Measurements from ENCODE around the gene DUSP7. TPM values are rescaled to one million over a fixed set of nuclear protein-coding genes. Genes with fewer than 3 reads are reported as not detected.

Gene DUSP7
- total RNA-seq, 1 donor from 2014 or later, result 59.9 TPM

- peaks cover 0 to 44% of the 10 kb centered on the region in 2 donors for H3K36me3 ChIP-seq
- no peak overlapping the region for H3K4me3 ChIP-seq
- DNase-seq (ENCODE audit: extremely low spot score in 2 of 2), result no peak
- no peaks in the 10 kb centered on the region for H3K9me3 ChIP-seq
- H3K4me1 ChIP-seq, result peaks cover 83% of the 10 kb centered on the region
- H3K27me3 ChIP-seq, result no peaks in the 10 kb centered on the region
- intact Hi-C loops (cut with DNase I), result loop anchor here (5.0 to 10.0 kb wide), 3 partner anchors 34 to 73 kb away; no protein-coding TSS in a partner anchor
- H3K27ac ChIP-seq, result peak overlapping the region; percentile 98
- TF ChIP-seq POLR2AphosphoS5 (IDR thresholded peaks at IDR 0.05; ENCODE audit: insufficient read depth in 1 of 2, low read depth in 1 of 2) (no peak), POLR2A (IDR thresholded peaks at IDR 0.05) (no peak)
- TF ChIP-seq, protein P1, sequence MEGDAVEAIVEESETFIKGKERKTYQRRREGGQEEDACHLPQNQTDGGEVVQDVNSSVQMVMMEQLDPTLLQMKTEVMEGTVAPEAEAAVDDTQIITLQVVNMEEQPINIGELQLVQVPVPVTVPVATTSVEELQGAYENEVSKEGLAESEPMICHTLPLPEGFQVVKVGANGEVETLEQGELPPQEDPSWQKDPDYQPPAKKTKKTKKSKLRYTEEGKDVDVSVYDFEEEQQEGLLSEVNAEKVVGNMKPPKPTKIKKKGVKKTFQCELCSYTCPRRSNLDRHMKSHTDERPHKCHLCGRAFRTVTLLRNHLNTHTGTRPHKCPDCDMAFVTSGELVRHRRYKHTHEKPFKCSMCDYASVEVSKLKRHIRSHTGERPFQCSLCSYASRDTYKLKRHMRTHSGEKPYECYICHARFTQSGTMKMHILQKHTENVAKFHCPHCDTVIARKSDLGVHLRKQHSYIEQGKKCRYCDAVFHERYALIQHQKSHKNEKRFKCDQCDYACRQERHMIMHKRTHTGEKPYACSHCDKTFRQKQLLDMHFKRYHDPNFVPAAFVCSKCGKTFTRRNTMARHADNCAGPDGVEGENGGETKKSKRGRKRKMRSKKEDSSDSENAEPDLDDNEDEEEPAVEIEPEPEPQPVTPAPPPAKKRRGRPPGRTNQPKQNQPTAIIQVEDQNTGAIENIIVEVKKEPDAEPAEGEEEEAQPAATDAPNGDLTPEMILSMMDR (IDR thresholded peaks at IDR 0.05), result no peak
Measured at GRCh38 chr3:52051444-52051843, 4.9 kb downstream of the DUSP7 start.

DNA sequence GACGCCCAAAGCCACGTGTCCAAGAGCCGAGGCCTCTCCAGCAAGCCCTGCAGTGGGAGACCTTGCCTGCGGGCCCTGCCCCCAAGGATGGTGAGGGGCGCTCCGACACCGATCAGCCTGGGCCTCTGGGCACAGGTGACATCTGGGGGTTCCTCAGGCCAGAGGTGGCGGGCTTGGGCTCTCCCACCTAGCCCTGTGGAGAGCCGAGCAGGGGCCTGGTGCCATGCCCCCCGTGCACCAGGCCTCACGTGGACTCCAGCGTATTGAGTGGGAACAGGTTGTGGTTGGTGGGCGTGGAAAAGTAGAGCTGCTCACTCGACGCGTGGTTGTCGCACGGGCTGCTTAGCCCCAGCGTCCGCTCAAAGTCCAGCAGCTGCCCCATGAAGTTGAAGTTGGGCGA is 5.8 kb downstream of the DUSP7 start:
- intact Hi-C loops (cut with DNase I), result loop anchor here (5.0 to 10.0 kb wide), 3 partner anchors 33 to 74 kb away; no protein-coding TSS in a partner anchor
- H3K36me3 ChIP-seq, result peaks cover 0 to 44% of the 10 kb centered on the region in 2 donors
- DNase-seq (ENCODE audit: extremely low spot score in 2 of 2), result no peak
- H3K4me1 ChIP-seq, result peaks cover 89% of the 10 kb centered on the region
- no peak for TF ChIP-seq POLR2A (IDR thresholded peaks at IDR 0.05)
- H3K4me3 ChIP-seq, result no peak overlapping the region
- H3K9me3 ChIP-seq, result no peaks in the 10 kb centered on the region
- peak overlapping the region; percentile 98 for H3K27ac ChIP-seq
- no peaks in the 10 kb centered on the region for H3K27me3 ChIP-seq

DNA sequence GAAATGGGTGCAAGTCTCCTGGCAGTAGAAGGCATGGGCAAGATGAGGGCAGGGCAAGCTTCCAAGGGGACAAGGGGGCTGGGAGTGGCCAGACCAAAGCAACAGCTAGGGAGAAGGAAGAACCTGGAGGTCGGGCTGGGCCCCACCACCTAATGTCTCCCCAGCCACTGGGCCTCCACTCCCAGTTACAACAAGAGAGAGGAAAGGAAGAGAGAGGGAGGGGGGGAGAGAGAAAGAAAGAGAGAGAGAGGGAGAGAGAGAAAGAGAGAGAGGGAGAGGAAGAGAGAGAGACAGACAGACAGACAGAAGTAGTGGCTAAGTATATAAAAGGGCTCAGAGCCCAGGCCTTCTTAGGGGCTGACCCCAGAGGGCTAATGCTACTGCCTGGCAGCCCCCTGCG is 6.9 kb downstream of the DUSP7 start:
- no peak for TF ChIP-seq POLR2AphosphoS5 (IDR thresholded peaks at IDR 0.05; ENCODE audit: insufficient read depth in 1 of 2, low read depth in 1 of 2)
- TF ChIP-seq POLR2A (IDR thresholded peaks at IDR 0.05), result no peak
- TF ChIP-seq, protein P1 (IDR thresholded peaks at IDR 0.05), result no peak
- DNase-seq (ENCODE audit: extremely low spot score in 2 of 2), result no peak
- Histone ChIP-seq H3K27ac (peak overlapping the region; percentile 95), H3K36me3 (peaks cover 0 to 44% of the 10 kb centered on the region in 2 donors), H3K4me3 (no peak overlapping the region), H3K4me1 (peaks cover 95% of the 10 kb centered on the region), H3K27me3 (no peaks in the 10 kb centered on the region), H3K9me3 (no peaks in the 10 kb centered on the region)
- intact Hi-C loops (cut with DNase I), result no loop called here

DNA sequence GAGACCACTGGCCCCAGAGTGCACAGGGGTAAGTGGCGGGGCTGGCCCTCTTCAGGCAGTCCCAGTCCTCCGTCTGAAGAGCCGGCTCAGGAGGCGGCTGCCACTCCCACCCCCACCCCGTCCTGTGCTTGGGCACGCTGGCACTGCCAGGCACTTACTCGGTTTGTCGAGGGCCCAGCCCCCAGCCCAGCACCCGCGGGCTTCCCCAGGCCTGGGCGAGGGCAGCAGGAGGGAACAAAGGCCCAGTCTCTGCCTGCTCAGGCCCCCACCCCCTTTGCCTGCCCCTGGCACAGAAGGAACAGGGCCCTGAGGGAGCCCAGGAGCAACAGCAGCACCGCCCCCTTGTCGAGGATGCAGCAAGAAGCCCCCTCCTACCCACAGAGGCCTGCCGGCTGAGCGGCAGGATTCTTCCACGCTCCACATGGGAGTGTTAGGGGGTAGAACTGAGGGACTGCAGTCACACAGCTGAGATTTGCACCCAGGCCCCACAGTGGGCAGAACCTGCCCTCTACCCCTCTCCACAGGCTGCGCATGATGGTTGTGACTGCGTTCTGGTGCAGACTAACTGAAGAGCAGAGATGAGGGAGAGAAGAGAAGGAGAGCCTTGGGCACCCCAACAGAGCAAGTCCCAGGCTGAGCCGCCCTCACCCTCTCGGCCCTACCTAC is 8.9 kb downstream of the DUSP7 start:
- Histone ChIP-seq H3K9me3 (no peaks in the 10 kb centered on the region), H3K4me1 (peaks cover 86% of the 10 kb centered on the region), H3K36me3 (peaks cover 0 to 40% of the 10 kb centered on the region in 2 donors), H3K27me3 (no peaks in the 10 kb centered on the region), H3K27ac (peak overlapping the region; percentile 95), H3K4me3 (no peak overlapping the region)
- TF ChIP-seq, protein P1 (IDR thresholded peaks at IDR 0.05), result no peak
- no peak for TF ChIP-seq POLR2AphosphoS5 (IDR thresholded peaks at IDR 0.05; ENCODE audit: insufficient read depth in 1 of 2, low read depth in 1 of 2)
- TF ChIP-seq POLR2A (IDR thresholded peaks at IDR 0.05), result no peak
- no peak for DNase-seq (ENCODE audit: extremely low spot score in 2 of 2)
- intact Hi-C loops (cut with DNase I), result no loop called here

DNA sequence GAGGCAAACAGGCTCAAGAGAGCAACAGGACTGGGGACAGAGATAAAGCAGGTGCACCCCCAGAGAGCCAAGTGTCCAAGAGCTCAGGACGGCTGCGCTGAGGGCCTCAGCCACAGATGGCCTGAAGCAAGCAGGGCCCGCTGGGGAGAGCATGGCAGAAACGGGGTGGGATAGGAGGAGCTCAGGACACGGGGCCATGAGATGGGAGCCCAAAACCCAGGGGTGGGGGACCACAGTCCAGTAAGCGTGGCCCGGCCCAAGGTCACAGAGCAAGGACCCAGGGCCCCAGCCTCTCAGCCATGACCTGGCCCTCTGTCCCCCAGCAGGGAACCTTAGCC is 9.5 kb downstream of the DUSP7 start:
- no peak for TF ChIP-seq POLR2A (IDR thresholded peaks at IDR 0.05)
- peak in 1 of 2 donors; percentile 8 for TF ChIP-seq POLR2AphosphoS5 (IDR thresholded peaks at IDR 0.05; ENCODE audit: insufficient read depth in 1 of 2, low read depth in 1 of 2)
- Histone ChIP-seq H3K27me3 (no peaks in the 10 kb centered on the region), H3K36me3 (peaks cover 0 to 35% of the 10 kb centered on the region in 2 donors), H3K4me3 (no peak overlapping the region), H3K27ac (peak overlapping the region; percentile 95), H3K9me3 (no peaks in the 10 kb centered on the region), H3K4me1 (peaks cover 81% of the 10 kb centered on the region)
- no peak for DNase-seq (ENCODE audit: extremely low spot score in 2 of 2)
- intact Hi-C loops (cut with DNase I), result no loop called here

DNA sequence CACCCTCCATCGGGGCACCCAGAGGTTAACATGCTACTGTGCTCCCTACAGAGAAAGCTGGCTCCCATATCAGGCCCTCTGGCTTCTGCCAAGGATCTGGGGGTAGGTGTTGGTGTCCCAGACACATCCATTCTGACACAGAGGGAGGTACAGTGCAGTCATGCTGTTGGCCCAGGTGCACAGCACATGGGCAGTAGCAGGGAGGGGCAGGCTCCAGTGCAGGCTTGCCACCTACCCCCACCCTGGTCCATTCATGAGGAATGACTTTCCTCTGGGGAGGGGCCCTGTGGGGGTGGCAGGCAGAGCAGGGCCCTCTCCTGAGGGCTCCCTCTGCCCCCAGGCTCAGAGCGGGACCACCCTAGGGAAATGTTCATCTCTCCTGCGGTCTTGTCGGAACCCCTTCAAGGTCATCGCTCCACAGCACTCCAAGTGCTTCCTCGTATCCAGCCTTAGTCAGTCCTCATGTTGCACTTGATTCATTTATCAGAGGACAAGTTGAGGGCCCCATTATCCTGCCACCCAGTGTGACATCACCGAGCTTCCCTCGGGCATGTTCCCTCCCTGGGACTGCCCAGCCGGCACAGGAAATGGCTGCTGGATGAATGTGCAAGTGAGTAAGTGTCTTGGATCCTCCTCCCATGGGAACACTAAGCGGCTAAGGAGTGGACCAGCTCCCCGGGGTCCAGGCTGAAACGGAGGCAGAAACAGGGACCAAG is 10.0 kb downstream of the DUSP7 start:
- TF ChIP-seq, protein P1 (IDR thresholded peaks at IDR 0.05), result no peak
- TF ChIP-seq POLR2A (IDR thresholded peaks at IDR 0.05) (no peak), POLR2AphosphoS5 (IDR thresholded peaks at IDR 0.05; ENCODE audit: insufficient read depth in 1 of 2, low read depth in 1 of 2) (peak; percentile 44 to 57)
- no peak for DNase-seq (ENCODE audit: extremely low spot score in 2 of 2)
- H3K36me3 ChIP-seq, result peaks cover 0 to 29% of the 10 kb centered on the region in 2 donors
- H3K27ac ChIP-seq, result peak overlapping the region; percentile 95
- peaks cover 75% of the 10 kb centered on the region for H3K4me1 ChIP-seq
- intact Hi-C loops (cut with DNase I), result no loop called here
- H3K27me3 ChIP-seq, result no peaks in the 10 kb centered on the region
- no peaks in the 10 kb centered on the region for H3K9me3 ChIP-seq
- no peak overlapping the region for H3K4me3 ChIP-seq
